ENCODE results near the gene RPLP1. TPM values are rescaled to one million over a fixed set of nuclear protein-coding genes. Genes with fewer than 3 reads are reported as not detected.
A peak's percentile ranks its signal among the peaks of the same experiment; 100 is the strongest.

RPLP1 gene
- total RNA-seq (2014; rRNA removed), result 305 and 353 TPM in 2 replicates
- 3,072 TPM for polyA plus RNA-seq (2012)

- DNase-seq (ENCODE audit: low read depth), result peak; percentile 93
These were observed at the start of gene RPLP1 for GRCh38 chr15:69452692-69453521. Gene RPLP1 (plus strand): TSS chr15:69452818. CDS start chr15:69452949, 131 bp downstream.

- DNase-seq (ENCODE audit: low read depth), result peak; percentile 94
These were observed 49.0 kb upstream of the RPLP1 start for GRCh38 chr15:69403594-69403993.

- no peak for DNase-seq (ENCODE audit: low read depth)
These were observed 47.5 kb upstream of the RPLP1 start for GRCh38 chr15:69405110-69405509.

GRCh38 chr15:69407719-69408400 lies 44.8 kb upstream of the RPLP1 start:
- DNase-seq (ENCODE audit: low read depth), result no peak

- DNase-seq (ENCODE audit: low read depth), result no peak
These were observed 43.8 kb upstream of the RPLP1 start for GRCh38 chr15:69408841-69409240.

- DNase-seq (ENCODE audit: low read depth), result peak; percentile 78
These were observed 42.3 kb upstream of the RPLP1 start for GRCh38 chr15:69410248-69410874.

GRCh38 chr15:69412274-69412673 lies 40.3 kb upstream of the RPLP1 start:
- DNase-seq (ENCODE audit: low read depth), result no peak

GRCh38 chr15:69412701-69413100 lies 39.9 kb upstream of the RPLP1 start:
- no peak for DNase-seq (ENCODE audit: low read depth)

GRCh38 chr15:69413822-69414700 lies 38.6 kb upstream of the RPLP1 start, which contains the start of gene KIF23:
Gene KIF23 (plus strand): TSS chr15:69414349. CDS start chr15:69414466, 117 bp downstream.
- peak; percentile 91 for DNase-seq (ENCODE audit: low read depth)

- DNase-seq (ENCODE audit: low read depth), result peak; percentile 91
These were observed 37.9 kb upstream of the RPLP1 start for GRCh38 chr15:69414701-69415167.

- DNase-seq (ENCODE audit: low read depth), result no peak
These were observed 37.2 kb upstream of the RPLP1 start for GRCh38 chr15:69415381-69415780.

- no peak for DNase-seq (ENCODE audit: low read depth)
These were observed 35.0 kb upstream of the RPLP1 start for GRCh38 chr15:69417581-69417980.

- DNase-seq (ENCODE audit: low read depth), result no peak
These were observed 31.1 kb upstream of the RPLP1 start for GRCh38 chr15:69421498-69421897.

GRCh38 chr15:69422336-69422895 lies 30.2 kb upstream of the RPLP1 start:
- no peak for DNase-seq (ENCODE audit: low read depth)

GRCh38 chr15:69424001-69424400 lies 28.6 kb upstream of the RPLP1 start:
- no peak for DNase-seq (ENCODE audit: low read depth)

GRCh38 chr15:69424748-69425413 lies 27.7 kb upstream of the RPLP1 start:
- no peak for DNase-seq (ENCODE audit: low read depth)

- DNase-seq (ENCODE audit: low read depth), result no peak
These were observed 18.8 kb upstream of the RPLP1 start for GRCh38 chr15:69433831-69434230.

- no peak for DNase-seq (ENCODE audit: low read depth)
These were observed 18.4 kb upstream of the RPLP1 start for GRCh38 chr15:69434238-69434637.

GRCh38 chr15:69434679-69435078 lies 17.9 kb upstream of the RPLP1 start:
- no peak for DNase-seq (ENCODE audit: low read depth)

- DNase-seq (ENCODE audit: low read depth), result no peak
These were observed 16.6 kb upstream of the RPLP1 start for GRCh38 chr15:69435985-69436384.
